ENCODE measurements around the gene GFI1.

The GFI1 gene

GRCh38 chr1:92515796-92516201 is 29.1 kb upstream of the GFI1 start:
- no peaks in the 10 kb centered on the region for H3K36me3 ChIP-seq
- H3K9me3 ChIP-seq (ENCODE audit: severe bottlenecking) = no peaks in the 10 kb centered on the region
- no peak overlapping the region for H3K4me3 ChIP-seq (ENCODE audit: low read depth, low read length)
- TF ChIP-seq CTCF (IDR thresholded peaks at IDR 0.05; ENCODE audit: low read depth, low read length) = no peak
- DNase-seq = no peak
- H3K27me3 ChIP-seq (ENCODE audit: insufficient read depth, low read depth, severe bottlenecking) = no peaks in the 10 kb centered on the region
- no peak overlapping the region for H3K27ac ChIP-seq

GRCh38 chr1:92511541-92511940 is 24.8 kb upstream of the GFI1 start:
- H3K27me3 ChIP-seq (ENCODE audit: insufficient read depth, low read depth, severe bottlenecking) = no peaks in the 10 kb centered on the region
- no peak for DNase-seq
- no peaks in the 10 kb centered on the region for H3K36me3 ChIP-seq
- TF ChIP-seq CTCF (IDR thresholded peaks at IDR 0.05; ENCODE audit: low read depth, low read length) = no peak
- H3K9me3 ChIP-seq (ENCODE audit: severe bottlenecking) = no peaks in the 10 kb centered on the region
- no peak overlapping the region for H3K27ac ChIP-seq
- H3K4me3 ChIP-seq (ENCODE audit: low read depth, low read length) = no peak overlapping the region

- TF ChIP-seq CTCF (IDR thresholded peaks at IDR 0.05; ENCODE audit: low read depth, low read length) = no peak
- DNase-seq = no peak
These were observed 22.9 kb upstream of the GFI1 start for GRCh38 chr1:92509619-92510018.

GRCh38 chr1:92505015-92505692 is 18.4 kb upstream of the GFI1 start:
- H3K4me3 ChIP-seq (ENCODE audit: low read depth, low read length) = no peak overlapping the region
- H3K27me3 ChIP-seq (ENCODE audit: insufficient read depth, low read depth, severe bottlenecking) = no peaks in the 10 kb centered on the region
- H3K9me3 ChIP-seq (ENCODE audit: severe bottlenecking) = no peaks in the 10 kb centered on the region
- TF ChIP-seq CTCF (IDR thresholded peaks at IDR 0.05; ENCODE audit: low read depth, low read length) = no peak
- no peak for DNase-seq
- no peak overlapping the region for H3K27ac ChIP-seq
- no peaks in the 10 kb centered on the region for H3K36me3 ChIP-seq

More at GRCh38 chr1:92509619-92510018, 22.9 kb upstream of the GFI1 start:
- Histone ChIP-seq H3K27me3 (ENCODE audit: insufficient read depth, low read depth, severe bottlenecking) (no peaks in the 10 kb centered on the region), H3K27ac (no peak overlapping the region), H3K36me3 (no peaks in the 10 kb centered on the region), H3K4me3 (ENCODE audit: low read depth, low read length) (no peak overlapping the region), H3K9me3 (ENCODE audit: severe bottlenecking) (no peaks in the 10 kb centered on the region)

- no peak for DNase-seq
- no peak overlapping the region for H3K27ac ChIP-seq
- no peaks in the 10 kb centered on the region for H3K36me3 ChIP-seq
- H3K4me3 ChIP-seq (ENCODE audit: low read depth, low read length) = no peak overlapping the region
- no peak for TF ChIP-seq CTCF (IDR thresholded peaks at IDR 0.05; ENCODE audit: low read depth, low read length)
- H3K9me3 ChIP-seq (ENCODE audit: severe bottlenecking) = no peaks in the 10 kb centered on the region
- H3K27me3 ChIP-seq (ENCODE audit: insufficient read depth, low read depth, severe bottlenecking) = no peaks in the 10 kb centered on the region
These were observed 17.7 kb upstream of the GFI1 start for GRCh38 chr1:92504291-92505014.

Measured in WERI-Rb-1 (cell line).